GM18861 (cell line): ENCODE data around the gene C16orf74.

Source experiments
- ATAC-seq: cut with Tn5 transposase; IDR thresholded peaks from one replicate; pipeline ENCODE4 v1.9.1; 2021; ENCODE audit not compliant: unreplicated experiment

Gene C16orf74

DNA sequence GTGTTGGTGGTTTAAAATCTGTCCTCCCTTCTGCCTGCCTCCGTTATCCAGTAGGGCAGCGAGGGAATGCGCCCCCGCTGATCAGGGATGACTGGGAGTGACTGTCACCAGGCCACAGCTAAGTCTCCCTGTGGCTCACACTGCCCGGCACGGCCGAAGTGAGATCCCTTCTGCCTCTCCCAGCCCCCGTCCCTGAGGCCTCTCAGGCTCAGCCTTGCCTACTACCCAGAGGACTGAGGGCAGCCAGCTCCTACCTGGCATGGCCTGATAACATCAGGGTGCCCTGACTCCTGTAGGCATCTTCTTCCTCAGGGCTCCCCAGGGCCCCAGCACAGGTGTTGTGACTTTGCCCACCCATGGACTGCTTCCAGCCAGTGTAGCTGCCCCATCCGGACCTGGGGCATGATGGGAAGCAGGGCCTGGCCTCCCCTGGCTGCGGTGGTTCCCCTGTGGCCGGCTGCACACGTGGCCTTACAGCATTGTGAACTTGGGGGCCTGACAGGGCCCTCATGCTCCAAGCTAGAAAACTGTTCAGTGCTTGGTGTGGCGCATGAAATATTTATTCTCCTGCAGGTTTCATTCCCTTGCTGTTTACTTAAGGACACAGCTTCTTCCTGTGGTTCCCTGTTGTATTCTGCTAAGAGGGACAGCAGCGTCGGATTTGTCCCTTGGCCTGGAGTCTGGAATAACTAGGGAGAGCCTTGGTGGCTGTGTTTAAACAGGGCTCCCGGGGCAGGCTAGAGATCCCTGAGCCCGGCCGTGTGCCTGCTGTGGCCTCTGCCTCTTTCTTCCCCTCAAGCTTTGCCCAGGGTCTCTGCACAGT lies 92.2 kb downstream of the C16orf74 start:
- no peak for ATAC-seq

DNA sequence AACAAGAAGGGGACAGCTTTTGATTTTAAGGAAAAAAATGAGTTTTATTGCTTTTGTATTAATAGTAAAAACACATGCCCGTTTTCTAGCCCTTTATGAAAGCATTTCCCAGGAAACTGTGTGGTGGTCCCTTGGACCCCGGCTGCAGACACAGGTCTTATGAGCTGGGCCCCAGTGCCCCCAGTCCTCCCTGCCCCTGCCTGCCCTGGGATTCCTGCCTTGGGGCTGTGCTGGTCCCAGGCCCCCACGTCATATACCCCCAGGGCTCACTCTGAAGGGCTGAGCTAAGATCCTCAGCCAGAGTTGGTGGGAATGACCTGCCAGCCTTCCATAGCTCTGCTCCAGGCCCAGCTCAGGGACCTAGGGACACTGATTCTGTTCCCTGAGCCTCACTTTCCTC lies 92.9 kb downstream of the C16orf74 start:
- ATAC-seq: no peak
